ENCODE results near the gene OSM.

OSM gene

GRCh38 chr22:30297991-30298701, 31.5 kb upstream of the OSM start:
- no peak for DNase-seq (ENCODE audit: low spot score)

- DNase-seq (ENCODE audit: low spot score): no peak
These were observed 30.8 kb upstream of the OSM start for GRCh38 chr22:30297276-30297990.

- DNase-seq (ENCODE audit: low spot score): no peak
These were observed 30.2 kb upstream of the OSM start for GRCh38 chr22:30296833-30297232.

- peak; percentile 24 for DNase-seq (ENCODE audit: low spot score)
These were observed 29.7 kb upstream of the OSM start for GRCh38 chr22:30296324-30296723.

- DNase-seq (ENCODE audit: low spot score): no peak
These were observed 28.9 kb upstream of the OSM start for GRCh38 chr22:30295576-30295975.

- no peak for DNase-seq (ENCODE audit: low spot score)
These were observed 28.2 kb upstream of the OSM start for GRCh38 chr22:30294830-30295229.

GRCh38 chr22:30294066-30294465, 27.4 kb upstream of the OSM start:
- DNase-seq (ENCODE audit: low spot score): no peak

- DNase-seq (ENCODE audit: low spot score): no peak
These were observed 26.4 kb upstream of the OSM start for GRCh38 chr22:30293026-30293425.

GRCh38 chr22:30292069-30292970, 25.7 kb upstream of the OSM start:
- DNase-seq (ENCODE audit: low spot score): no peak

- no peak for DNase-seq (ENCODE audit: low spot score)
These were observed 24.6 kb upstream of the OSM start for GRCh38 chr22:30291058-30291892.

GRCh38 chr22:30290342-30291057, 23.8 kb upstream of the OSM start:
- no peak for DNase-seq (ENCODE audit: low spot score)

- DNase-seq (ENCODE audit: low spot score): no peak
These were observed 23.3 kb upstream of the OSM start for GRCh38 chr22:30289980-30290313.

GRCh38 chr22:30289141-30289979, 22.7 kb upstream of the OSM start, which contains the start of gene CASTOR1:
Gene CASTOR1, minus strand, starts transcription at chr22:30289505. Its CDS starts 8 bp downstream, at chr22:30289497.
- peak; percentile 90 for DNase-seq (ENCODE audit: low spot score)

GRCh38 chr22:30288419-30289140, 21.9 kb upstream of the OSM start:
- no peak for DNase-seq (ENCODE audit: low spot score)

- DNase-seq (ENCODE audit: low spot score): peak; percentile 88
These were observed 21.2 kb upstream of the OSM start for GRCh38 chr22:30287648-30288418.

- peak; percentile 82 for DNase-seq (ENCODE audit: low spot score)
These were observed 20.4 kb upstream of the OSM start for GRCh38 chr22:30286813-30287647.

GRCh38 chr22:30286331-30286730, 19.7 kb upstream of the OSM start:
- DNase-seq (ENCODE audit: low spot score): no peak

GRCh38 chr22:30285846-30286200, 19.2 kb upstream of the OSM start:
- DNase-seq (ENCODE audit: low spot score): no peak

Measured in CD4-positive, alpha-beta T cell treated with Interleukin-6 at 100 ng/mL for 8 hours (primary cell).